OCI-LY3 (cell line): ENCODE data around the gene NPVF.

ENCODE experiments used
- H2AFZ ChIP-seq: fragments of 200-600, 300-600 bp; shearing (Covaris generic); 2 replicates; pipeline ENCODE4 v1.6.0; 2014; ENCODE audit warnings: antibody characterized with exemption, low read depth, low read length
- H3K27ac ChIP-seq: fragments of 200-600, 300-600 bp; sonication (generic); 2 replicates; pipeline ENCODE4 v1.5.1; 2014; ENCODE audit warnings: mild to moderate bottlenecking, low read length, moderate library complexity, mixed read lengths
- H3K27me3 ChIP-seq: fragments of 200-600, 300-600 bp; sonication (generic); 2 replicates; pipeline ENCODE4 v1.6.1; 2014; ENCODE audit warnings: low read depth, low read length, mixed read lengths
- H3K36me3 ChIP-seq: fragments of 200-600, 300-600 bp; sonication (generic); replicated peaks from 2 replicates; pipeline ENCODE3; 2014; ENCODE audit warnings: low read depth, low read length, mixed read lengths
- H3K4me1 ChIP-seq: fragments of 300-600, 200-600 bp; sonication (generic); 2 replicates; pipeline ENCODE4 v1.6.1; 2014; ENCODE audit warnings: low read length, mixed read lengths
- H3K4me2 ChIP-seq: fragments of 200-600, 300-600 bp; sonication (generic); 2 replicates; pipeline ENCODE4 v1.6.1; 2014; ENCODE audit warnings: low read length, mixed read lengths
- H3K4me3 ChIP-seq: fragments of 300-600, 200-600 bp; sonication (generic); 2 replicates; pipeline ENCODE4 v1.5.1; 2014; ENCODE audit warnings: antibody characterized with exemption, mild to moderate bottlenecking, low read length, moderate library complexity
- H3K79me2 ChIP-seq: fragments of 300-600, 200-600 bp; shearing (Covaris generic); 2 replicates; pipeline ENCODE4 v1.6.1; 2014; ENCODE audit warnings: mild to moderate bottlenecking, low read length, mixed read lengths
- H3K9ac ChIP-seq: fragments of 300-600, 200-600 bp; shearing (Covaris generic); 2 replicates; pipeline ENCODE4 v1.6.0; 2014; ENCODE audit warnings: mild to moderate bottlenecking, low read length, moderate library complexity
- H3K9me3 ChIP-seq: fragments of 200-600, 300-600 bp; shearing (Covaris generic); 2 replicates; pipeline ENCODE4 v1.6.1; 2014; ENCODE audit warnings: low read length, mixed read lengths; ENCODE audit not compliant: insufficient read depth
- H4K20me1 ChIP-seq: fragments of 200-600, 300-600 bp; sonication (generic); 2 replicates; pipeline ENCODE4 v1.6.1; 2016; ENCODE audit warnings: low read length, mixed read lengths; ENCODE audit not compliant: insufficient read depth
- EZH2phosphoT487 ChIP-seq: fragments of 200-600 bp; shearing (Covaris generic); IDR thresholded peaks from 2 replicates; pipeline ENCODE4 v1.6.1; 2018; ENCODE audit warnings: antibody characterized with exemption, mixed run types, low read depth
- TF ChIP-seq, protein P1 (sequence below): fragments of 200-600, 300-600 bp; sonication (generic); IDR thresholded peaks from 2 replicates; pipeline ENCODE4 v1.5.1; 2014; ENCODE audit warnings: antibody characterized with exemption, low read length, low read depth

NPVF gene

DNA sequence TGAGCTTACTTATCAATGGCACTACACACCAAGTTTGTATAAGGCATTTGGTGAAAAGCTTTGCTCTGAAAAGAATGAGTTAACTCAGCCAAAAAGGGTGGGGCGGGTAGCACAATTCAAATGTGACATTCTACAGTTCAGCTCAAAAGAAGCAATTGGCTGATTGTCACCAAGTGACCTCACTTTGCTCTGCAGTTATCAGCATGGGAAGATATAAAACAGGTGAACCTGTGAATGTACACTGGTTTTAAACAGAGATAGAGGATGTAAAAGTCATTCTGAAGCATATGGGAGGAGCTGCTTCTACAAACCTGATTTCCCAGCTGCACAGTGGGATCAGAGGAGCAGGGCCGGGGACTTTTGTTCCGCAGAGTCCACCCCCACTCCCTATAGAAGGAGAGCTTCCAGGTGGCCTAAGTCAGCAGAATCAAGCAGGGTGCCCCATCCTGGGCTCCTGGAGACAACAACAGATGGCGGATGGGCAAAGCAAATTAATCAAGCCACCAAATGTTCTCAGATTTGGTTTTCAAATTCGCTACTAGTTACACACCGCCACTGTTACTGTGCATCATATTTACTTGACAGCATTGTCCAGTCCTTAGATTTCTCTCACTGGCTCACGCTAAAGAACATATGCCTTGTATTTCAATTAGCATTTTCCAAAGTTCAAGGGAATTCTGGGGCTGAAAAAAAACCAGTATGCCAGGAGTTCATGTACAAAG lies 27.5 kb upstream of the NPVF start:
- Histone ChIP-seq H3K36me3 (no peaks in the 10 kb centered on the region), H3K79me2 (no peaks in the 10 kb centered on the region), H3K9me3 (no peaks in the 10 kb centered on the region), H3K27ac (no peak overlapping the region), H3K4me2 (no peak overlapping the region), H4K20me1 (no peaks in the 10 kb centered on the region), H3K27me3 (no peaks in the 10 kb centered on the region), H2AFZ (no peak overlapping the region), H3K4me3 (no peak overlapping the region), H3K9ac (no peak overlapping the region), H3K4me1 (peaks cover 6% of the 10 kb centered on the region)
- TF ChIP-seq, protein P1, sequence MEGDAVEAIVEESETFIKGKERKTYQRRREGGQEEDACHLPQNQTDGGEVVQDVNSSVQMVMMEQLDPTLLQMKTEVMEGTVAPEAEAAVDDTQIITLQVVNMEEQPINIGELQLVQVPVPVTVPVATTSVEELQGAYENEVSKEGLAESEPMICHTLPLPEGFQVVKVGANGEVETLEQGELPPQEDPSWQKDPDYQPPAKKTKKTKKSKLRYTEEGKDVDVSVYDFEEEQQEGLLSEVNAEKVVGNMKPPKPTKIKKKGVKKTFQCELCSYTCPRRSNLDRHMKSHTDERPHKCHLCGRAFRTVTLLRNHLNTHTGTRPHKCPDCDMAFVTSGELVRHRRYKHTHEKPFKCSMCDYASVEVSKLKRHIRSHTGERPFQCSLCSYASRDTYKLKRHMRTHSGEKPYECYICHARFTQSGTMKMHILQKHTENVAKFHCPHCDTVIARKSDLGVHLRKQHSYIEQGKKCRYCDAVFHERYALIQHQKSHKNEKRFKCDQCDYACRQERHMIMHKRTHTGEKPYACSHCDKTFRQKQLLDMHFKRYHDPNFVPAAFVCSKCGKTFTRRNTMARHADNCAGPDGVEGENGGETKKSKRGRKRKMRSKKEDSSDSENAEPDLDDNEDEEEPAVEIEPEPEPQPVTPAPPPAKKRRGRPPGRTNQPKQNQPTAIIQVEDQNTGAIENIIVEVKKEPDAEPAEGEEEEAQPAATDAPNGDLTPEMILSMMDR = no peak
- TF ChIP-seq EZH2phosphoT487 = no peak

DNA sequence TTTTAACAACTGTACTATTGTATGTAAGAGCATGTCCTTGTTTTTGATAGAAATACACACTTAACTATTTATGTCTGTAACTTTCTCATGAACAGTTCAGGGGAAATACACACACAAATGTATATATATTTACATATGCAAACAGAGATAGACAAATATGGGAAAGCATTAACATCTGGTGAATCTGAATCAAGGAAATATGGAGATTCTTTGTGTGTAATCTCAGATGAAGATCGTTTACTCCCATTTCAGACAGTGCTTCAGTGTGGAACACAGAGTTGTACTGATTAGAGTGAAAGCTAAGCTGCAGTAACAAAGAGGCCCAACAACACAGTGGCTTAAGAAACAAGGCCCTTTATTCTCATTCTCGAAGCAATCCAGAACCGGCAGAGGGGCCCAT lies 26.3 kb upstream of the NPVF start:
- no peaks in the 10 kb centered on the region for H3K9me3 ChIP-seq
- H3K4me1 ChIP-seq = 0 out of 2 replicates have a peak, but pooled peaks cover 2% of the 10 kb centered on the region
- no peak overlapping the region for H2AFZ ChIP-seq
- no peak overlapping the region for H3K4me2 ChIP-seq
- no peaks in the 10 kb centered on the region for H4K20me1 ChIP-seq
- H3K4me3 ChIP-seq = no peak overlapping the region
- H3K27me3 ChIP-seq = no peaks in the 10 kb centered on the region
- H3K9ac ChIP-seq = no peak overlapping the region
- no peaks in the 10 kb centered on the region for H3K36me3 ChIP-seq
- H3K27ac ChIP-seq = no peak overlapping the region
- no peaks in the 10 kb centered on the region for H3K79me2 ChIP-seq
- no peak for TF ChIP-seq EZH2phosphoT487

DNA sequence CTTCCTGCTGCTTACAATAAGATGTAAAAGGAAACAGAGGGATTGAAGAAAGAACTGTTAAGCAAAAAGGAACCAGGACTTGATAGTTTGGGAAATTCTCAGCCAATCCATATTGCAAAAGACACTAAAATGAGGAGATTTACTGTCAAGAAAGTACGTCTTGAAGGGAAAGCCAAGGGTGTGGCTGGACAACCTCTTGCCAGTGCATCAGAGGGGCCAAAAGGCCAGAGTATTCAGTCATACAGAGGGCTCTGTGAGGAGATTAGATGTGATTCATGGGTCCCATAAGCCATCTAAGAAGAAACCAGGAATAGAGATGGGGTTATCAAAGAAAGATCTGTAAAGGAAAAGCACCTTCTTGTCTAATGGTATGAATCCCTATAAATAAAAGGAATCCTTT lies 25.4 kb upstream of the NPVF start:
- Histone ChIP-seq H3K4me1 (no peaks in the 10 kb centered on the region), H3K27me3 (no peaks in the 10 kb centered on the region), H3K9ac (no peak overlapping the region), H2AFZ (no peak overlapping the region), H3K4me2 (no peak overlapping the region), H3K4me3 (no peak overlapping the region), H3K27ac (no peak overlapping the region), H4K20me1 (no peaks in the 10 kb centered on the region), H3K36me3 (no peaks in the 10 kb centered on the region), H3K9me3 (no peaks in the 10 kb centered on the region), H3K79me2 (no peaks in the 10 kb centered on the region)
- no peak for TF ChIP-seq EZH2phosphoT487
- TF ChIP-seq, protein P1 = no peak

DNA sequence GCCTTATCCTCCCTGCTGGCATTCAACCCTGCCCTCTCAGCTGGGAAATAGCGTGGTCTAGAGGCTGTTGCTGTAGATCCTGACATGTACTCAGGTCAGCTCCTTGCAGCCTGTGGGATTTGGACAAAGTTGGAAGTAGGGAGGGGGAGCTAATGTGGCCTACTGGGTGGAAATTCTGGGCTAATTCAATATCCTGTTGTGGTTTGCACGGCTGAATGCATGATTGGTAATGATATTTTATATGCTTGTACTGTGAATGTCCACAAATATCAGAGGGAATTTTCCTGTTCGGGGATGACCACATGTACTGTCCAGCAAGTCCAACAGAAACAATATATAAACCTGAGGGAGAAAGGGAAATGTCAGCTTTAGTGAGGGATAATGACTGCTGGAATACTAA lies 22.1 kb upstream of the NPVF start:
- Histone ChIP-seq H3K4me2 (no peak overlapping the region), H3K4me3 (no peak overlapping the region), H3K9ac (no peak overlapping the region), H3K27me3 (no peaks in the 10 kb centered on the region), H3K36me3 (no peaks in the 10 kb centered on the region), H4K20me1 (no peaks in the 10 kb centered on the region), H3K27ac (no peak overlapping the region), H3K4me1 (no peaks in the 10 kb centered on the region), H3K79me2 (no peaks in the 10 kb centered on the region), H3K9me3 (no peaks in the 10 kb centered on the region), H2AFZ (no peak overlapping the region)
- no peak for TF ChIP-seq EZH2phosphoT487
- TF ChIP-seq, protein P1 = no peak
